Breast epithelium (tissue), 4 donors: Measurements from ENCODE around the gene LCLAT1. TPM values are rescaled to one million over a fixed set of nuclear protein-coding genes. Genes with fewer than 3 reads are reported as not detected.

Experiments
- DNase-seq, 2 donors: peaks; one replicate each; pipeline ENCODE4 v3.0.0-alpha.2; 2019; ENCODE audit warnings: low spot score in 2 of 2
- H3K27ac ChIP-seq, 2 donors: fragments of 200-600 bp; sonication (generic) in 1 of 2; one replicate each; pipeline ENCODE4 v1.5.1; 2016 to 2019; ENCODE audit warnings: mild to moderate bottlenecking in 1 of 2
- H3K27me3 ChIP-seq, 2 donors: fragments of 200-600 bp; sonication (generic) in 1 of 2; one replicate each; pipeline versions ENCODE4 v1.5.1 to v1.6.0; 2017 to 2019; ENCODE audit warnings: control low read depth in 1 of 2, mild to moderate bottlenecking in 1 of 2
- H3K36me3 ChIP-seq: fragments of 200-600 bp; one replicate; pipeline ENCODE4 v1.5.1; 2019
- H3K4me1 ChIP-seq, 2 donors: fragments of 200-600 bp; sonication (generic); one replicate each; pipeline ENCODE4 v1.5.1; 2016 to 2019; ENCODE audit warnings: control low read depth in 1 of 2
- H3K4me3 ChIP-seq, 3 donors: fragments of 200-600 bp; sonication (generic); 1 replicate in 2 of 3; 2 replicates in 1 of 3; pipeline ENCODE4 v1.5.1; 2016 to 2019; ENCODE audit warnings: mild to moderate bottlenecking in 3 of 3, moderate library complexity in 2 of 3
- H3K9me3 ChIP-seq, 2 donors: fragments of 200-600 bp; sonication (generic) in 1 of 2; one replicate each; pipeline ENCODE4 v1.5.1; 2016 to 2019; ENCODE audit warnings: control low read depth in 1 of 2
- CTCF ChIP-seq, 3 donors: fragments of 450-650 bp; IDR thresholded peaks; one replicate each; pipeline ENCODE4 v1.5.1; 2016 to 2017; ENCODE audit warnings: antibody characterized with exemption in 3 of 3, mild to moderate bottlenecking in 3 of 3, moderate library complexity in 3 of 3
- POLR2A ChIP-seq: fragments of 450-650 bp; IDR thresholded peaks from one replicate; pipeline ENCODE4 v1.6.1; 2016; ENCODE audit warnings: antibody characterized with exemption, mild to moderate bottlenecking, moderate library complexity
- POLR2AphosphoS5 ChIP-seq, 3 donors: sonication (generic); formaldehyde crosslinking; IDR thresholded peaks; one replicate each; pipeline ENCODE4 v1.6.1; 2017; ENCODE audit warnings: antibody characterized with exemption in 3 of 3
- intact Hi-C: fragments of 100-400 bp; cut with DNase I; formaldehyde crosslinking; loops from one replicate; pipeline ENCODE4 v1.15.1; 2023; ENCODE audit warnings: low total_unique reads
- total RNA-seq, 3 donors: library from RNA; depleted of rRNA; stranded (reverse); fragments of >200 nt; gene quantifications; one replicate each; pipeline ENCODE4 v1.1.0, GENCODE V29; 2016

LCLAT1 gene
- total RNA-seq, 3 donors from 2014 or later = 8.0 to 20.6 (median 19.7) TPM

GRCh38 chr2:30427606-30428347 lies 19.3 kb upstream of the LCLAT1 start:
- DNase-seq = no peak
- Histone ChIP-seq H3K27me3 (no peaks in the 10 kb centered on the region), H3K27ac (no peak overlapping the region), H3K9me3 (no peaks in the 10 kb centered on the region), H3K36me3 (no peaks in the 10 kb centered on the region), H3K4me3 (no peak overlapping the region), H3K4me1 (no peaks in the 10 kb centered on the region)
- no peak for TF ChIP-seq CTCF (IDR thresholded peaks at IDR 0.05)
- TF ChIP-seq POLR2AphosphoS5 (IDR thresholded peaks at IDR 0.05) = no peak
- no peak for TF ChIP-seq POLR2A
- intact Hi-C loops = no loop called here

- DNase-seq = no peak
- H3K36me3 ChIP-seq = no peaks in the 10 kb centered on the region
- H3K27ac ChIP-seq = no peak overlapping the region
- H3K27me3 ChIP-seq = no peaks in the 10 kb centered on the region
- intact Hi-C loops = no loop called here
- H3K4me3 ChIP-seq = no peak overlapping the region
- H3K9me3 ChIP-seq = no peaks in the 10 kb centered on the region
- TF ChIP-seq CTCF (IDR thresholded peaks at IDR 0.05) (no peak), POLR2A (no peak), POLR2AphosphoS5 (IDR thresholded peaks at IDR 0.05) (no peak)
- no peaks in the 10 kb centered on the region for H3K4me1 ChIP-seq
Observed at GRCh38 chr2:30428348-30428662, 18.7 kb upstream of the LCLAT1 start.

GRCh38 chr2:30428827-30429461 lies 18.1 kb upstream of the LCLAT1 start:
- intact Hi-C loops = no loop called here
- no peaks in the 10 kb centered on the region for H3K9me3 ChIP-seq
- H3K27me3 ChIP-seq = no peaks in the 10 kb centered on the region
- no peak for DNase-seq
- H3K4me3 ChIP-seq = no peak overlapping the region
- no peak overlapping the region for H3K27ac ChIP-seq
- H3K4me1 ChIP-seq = no peaks in the 10 kb centered on the region
- no peaks in the 10 kb centered on the region for H3K36me3 ChIP-seq
- TF ChIP-seq CTCF (IDR thresholded peaks at IDR 0.05) (no peak), POLR2A (no peak), POLR2AphosphoS5 (IDR thresholded peaks at IDR 0.05) (no peak)

GRCh38 chr2:30433541-30434299 lies 13.3 kb upstream of the LCLAT1 start:
- no peaks in the 10 kb centered on the region for H3K4me1 ChIP-seq
- no peak overlapping the region for H3K4me3 ChIP-seq
- no peaks in the 10 kb centered on the region for H3K36me3 ChIP-seq
- H3K27me3 ChIP-seq = no peaks in the 10 kb centered on the region
- intact Hi-C loops = no loop called here
- no peak for DNase-seq
- no peak overlapping the region for H3K27ac ChIP-seq
- H3K9me3 ChIP-seq = no peaks in the 10 kb centered on the region
- TF ChIP-seq POLR2A (no peak), POLR2AphosphoS5 (IDR thresholded peaks at IDR 0.05) (no peak), CTCF (IDR thresholded peaks at IDR 0.05) (no peak)

GRCh38 chr2:30434708-30435107 lies 12.3 kb upstream of the LCLAT1 start:
- DNase-seq = no peak
- no peaks in the 10 kb centered on the region for H3K36me3 ChIP-seq
- no peaks in the 10 kb centered on the region for H3K4me1 ChIP-seq
- intact Hi-C loops = no loop called here
- no peaks in the 10 kb centered on the region for H3K9me3 ChIP-seq
- H3K27ac ChIP-seq = no peak overlapping the region
- no peak for TF ChIP-seq POLR2AphosphoS5 (IDR thresholded peaks at IDR 0.05)
- TF ChIP-seq CTCF (IDR thresholded peaks at IDR 0.05) = no peak
- TF ChIP-seq POLR2A = no peak
- no peak overlapping the region for H3K4me3 ChIP-seq
- no peaks in the 10 kb centered on the region for H3K27me3 ChIP-seq
